ENCODE results near the gene TMEM18. TPM values are rescaled to one million over a fixed set of nuclear protein-coding genes. Genes with fewer than 3 reads are reported as not detected.

Gene TMEM18
- total and polyA plus RNA-seq, 2 of the 4 experiments (the other 2 are of a cell fraction), result 15.2 to 30.2 TPM

DNA sequence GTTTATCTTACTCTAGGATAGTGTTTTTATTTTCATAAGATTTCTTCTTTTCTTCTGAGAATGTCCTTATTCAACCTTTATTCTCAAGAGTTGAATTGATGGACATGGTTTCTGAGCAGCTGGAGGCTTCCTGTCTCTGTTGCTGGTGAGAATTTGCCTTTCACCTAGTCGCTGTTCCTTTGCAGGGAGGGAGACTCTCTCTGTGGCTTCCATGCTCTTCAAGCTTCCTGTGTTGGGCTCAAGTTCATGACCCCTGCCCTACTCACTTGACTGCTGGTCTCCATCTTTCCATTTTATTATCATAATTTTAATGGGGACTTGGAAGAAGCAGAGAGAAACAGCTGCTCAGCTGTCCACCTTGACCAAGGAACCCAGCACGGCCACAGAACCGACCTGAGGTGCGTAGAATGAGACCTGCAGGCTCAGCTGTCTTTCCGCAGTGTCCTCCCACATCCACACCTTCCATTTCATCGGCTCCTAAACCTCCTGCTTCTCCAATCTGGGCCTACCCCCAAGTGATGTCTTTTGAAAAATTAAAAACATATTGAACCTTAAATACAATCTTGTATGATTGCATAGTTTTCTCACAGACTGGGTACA, 24.2 kb downstream of the TMEM18 start:
- Histone ChIP-seq H2BK120ac (ENCODE audit: low read depth, low read length) (no peak overlapping the region), H2BK20ac (ENCODE audit: low read depth, low read length) (no peak overlapping the region), H3K9ac (ENCODE audit: low read depth, low read length) (no peak overlapping the region), H3K14ac (replicated peaks; ENCODE audit: low read depth, low read length) (no peak overlapping the region), H3K4me1 (ENCODE audit: control insufficient read depth, insufficient read depth, low read length) (no peaks in the 10 kb centered on the region), H3K27ac (ENCODE audit: insufficient read depth, low read length) (no peak overlapping the region), H3K4ac (ENCODE audit: low read depth, low read length) (no peak overlapping the region), H3K27me3 (ENCODE audit: control insufficient read depth, insufficient read depth, low read length) (peaks cover 2% of the 10 kb centered on the region; the same call in 1 of the 2 replicates), H2AK5ac (ENCODE audit: low read depth, low read length) (no peak overlapping the region), H2BK15ac (ENCODE audit: low read depth, low read length) (no peak overlapping the region), H3K79me1 (ENCODE audit: low read depth in 1 of 2, low read length in 2 of 2) (no peaks in the 10 kb centered on the region), H3K36me3 (ENCODE audit: control insufficient read depth, insufficient read depth, low read length) (no peaks in the 10 kb centered on the region), H3K4me2 (ENCODE audit: low read depth, low read length) (no peak overlapping the region), H3K9me1 (ENCODE audit: insufficient read depth, low read length) (no peaks in the 10 kb centered on the region), H4K5ac (ENCODE audit: low read depth, low read length) (no peak overlapping the region), H4K8ac (ENCODE audit: low read depth in 2 of 2, low read length in 2 of 2) (no peak overlapping the region), H2BK5ac (ENCODE audit: low read depth, low read length, poor library complexity, severe bottlenecking) (no peak overlapping the region), H2AFZ (replicated peaks; ENCODE audit: low read length, poor library complexity) (no peak overlapping the region), H3K4me3 (ENCODE audit: insufficient read depth, low read depth, low read length) (no peak overlapping the region), H3K9me3 (ENCODE audit: control insufficient read depth, insufficient read depth, low read length) (no peaks in the 10 kb centered on the region), H4K91ac (ENCODE audit: insufficient read depth, low read depth, low read length) (no peak overlapping the region), H4K20me1 (ENCODE audit: insufficient read depth, low read length) (no peaks in the 10 kb centered on the region), H3K56ac (ENCODE audit: extremely low read depth, insufficient read depth, low read length) (no peak overlapping the region), H3K18ac (ENCODE audit: low read depth, low read length) (no peak overlapping the region), H3K23ac (ENCODE audit: low read depth, low read length) (no peak overlapping the region), H2AK9ac (replicated peaks; ENCODE audit: low read depth, low read length, poor library complexity) (no peak overlapping the region)
- BruUV-seq (replicated peaks), result no TSS peak
- intact Hi-C loops (cut with micrococcal nuclease), result no loop called here
- TF ChIP-seq CEBPB (IDR thresholded peaks at IDR 0.05; ENCODE audit: low read depth, low read length), result no peak
- no peak for TF ChIP-seq MXI1 (IDR thresholded peaks at IDR 0.05; ENCODE audit: borderline replicate concordance, low read depth, low read length)
- no peak for TF ChIP-seq RFX5 (IDR thresholded peaks at IDR 0.05; ENCODE audit: low read depth, low read length)
- no peak for TF ChIP-seq MAFK (IDR thresholded peaks at IDR 0.05; ENCODE audit: low read depth, low read length)
- TF ChIP-seq NFE2L2 (IDR thresholded peaks at IDR 0.05; ENCODE audit: low read depth, low read length), result no peak
- no peak for TF ChIP-seq BHLHE40 (IDR thresholded peaks at IDR 0.05; ENCODE audit: low read depth, low read length)
- no peak for TF ChIP-seq RAD21 (IDR thresholded peaks at IDR 0.05; ENCODE audit: low read length)
- TF ChIP-seq MAZ (IDR thresholded peaks at IDR 0.05; ENCODE audit: borderline replicate concordance, low read depth, low read length), result no peak
- TF ChIP-seq CHD1 (IDR thresholded peaks at IDR 0.05; ENCODE audit: low read depth, low read length), result no peak
- TF ChIP-seq SMC3 (IDR thresholded peaks at IDR 0.05; ENCODE audit: low read depth, low read length), result no peak
- TF ChIP-seq RCOR1 (IDR thresholded peaks at IDR 0.05; ENCODE audit: insufficient replicate concordance, low read length), result no peak
- TF ChIP-seq, protein P1, sequence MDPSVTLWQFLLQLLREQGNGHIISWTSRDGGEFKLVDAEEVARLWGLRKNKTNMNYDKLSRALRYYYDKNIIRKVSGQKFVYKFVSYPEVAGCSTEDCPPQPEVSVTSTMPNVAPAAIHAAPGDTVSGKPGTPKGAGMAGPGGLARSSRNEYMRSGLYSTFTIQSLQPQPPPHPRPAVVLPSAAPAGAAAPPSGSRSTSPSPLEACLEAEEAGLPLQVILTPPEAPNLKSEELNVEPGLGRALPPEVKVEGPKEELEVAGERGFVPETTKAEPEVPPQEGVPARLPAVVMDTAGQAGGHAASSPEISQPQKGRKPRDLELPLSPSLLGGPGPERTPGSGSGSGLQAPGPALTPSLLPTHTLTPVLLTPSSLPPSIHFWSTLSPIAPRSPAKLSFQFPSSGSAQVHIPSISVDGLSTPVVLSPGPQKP (IDR thresholded peaks at IDR 0.05; ENCODE audit: borderline replicate concordance, low read depth, low read length), result no peak
- no peak for TF ChIP-seq FOS (IDR thresholded peaks at IDR 0.05; ENCODE audit: low read depth, low read length)
- TF ChIP-seq, protein P2, sequence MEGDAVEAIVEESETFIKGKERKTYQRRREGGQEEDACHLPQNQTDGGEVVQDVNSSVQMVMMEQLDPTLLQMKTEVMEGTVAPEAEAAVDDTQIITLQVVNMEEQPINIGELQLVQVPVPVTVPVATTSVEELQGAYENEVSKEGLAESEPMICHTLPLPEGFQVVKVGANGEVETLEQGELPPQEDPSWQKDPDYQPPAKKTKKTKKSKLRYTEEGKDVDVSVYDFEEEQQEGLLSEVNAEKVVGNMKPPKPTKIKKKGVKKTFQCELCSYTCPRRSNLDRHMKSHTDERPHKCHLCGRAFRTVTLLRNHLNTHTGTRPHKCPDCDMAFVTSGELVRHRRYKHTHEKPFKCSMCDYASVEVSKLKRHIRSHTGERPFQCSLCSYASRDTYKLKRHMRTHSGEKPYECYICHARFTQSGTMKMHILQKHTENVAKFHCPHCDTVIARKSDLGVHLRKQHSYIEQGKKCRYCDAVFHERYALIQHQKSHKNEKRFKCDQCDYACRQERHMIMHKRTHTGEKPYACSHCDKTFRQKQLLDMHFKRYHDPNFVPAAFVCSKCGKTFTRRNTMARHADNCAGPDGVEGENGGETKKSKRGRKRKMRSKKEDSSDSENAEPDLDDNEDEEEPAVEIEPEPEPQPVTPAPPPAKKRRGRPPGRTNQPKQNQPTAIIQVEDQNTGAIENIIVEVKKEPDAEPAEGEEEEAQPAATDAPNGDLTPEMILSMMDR (conservative IDR thresholded peaks at IDR 0.05; ENCODE audit: low read depth, low read length), result no peak
- TF ChIP-seq, protein P3, sequence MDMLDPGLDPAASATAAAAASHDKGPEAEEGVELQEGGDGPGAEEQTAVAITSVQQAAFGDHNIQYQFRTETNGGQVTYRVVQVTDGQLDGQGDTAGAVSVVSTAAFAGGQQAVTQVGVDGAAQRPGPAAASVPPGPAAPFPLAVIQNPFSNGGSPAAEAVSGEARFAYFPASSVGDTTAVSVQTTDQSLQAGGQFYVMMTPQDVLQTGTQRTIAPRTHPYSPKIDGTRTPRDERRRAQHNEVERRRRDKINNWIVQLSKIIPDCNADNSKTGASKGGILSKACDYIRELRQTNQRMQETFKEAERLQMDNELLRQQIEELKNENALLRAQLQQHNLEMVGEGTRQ (IDR thresholded peaks at IDR 0.05; ENCODE audit: low read depth, low read length), result no peak
- TF ChIP-seq POLR2A (IDR thresholded peaks at IDR 0.05; ENCODE audit: low read depth, low read length), result no peak
- in situ Hi-C loops (cut with MboI; ENCODE audit: low sequenced_read_pairs), result no loop called here
- CTCF ChIA-PET, result no interaction called here
- DNase-seq (no peak), ATAC-seq (ENCODE audit: low read depth) (no peak)
- dilution Hi-C loops (cut with HindIII; ENCODE audit: low sequenced_read_pairs, unreplicated experiment), result no loop called here
- POLR2A ChIA-PET (ENCODE audit: unreplicated experiment), result no interaction called here
- no CpG with 5 or more reads among the region's 6 CpGs for WGBS, 2 experiments (ENCODE audit: extremely low coverage in 2 of 2, insufficient read length in 1 of 2)

Data from IMR-90 (cell line).